ENCODE data around the gene KCNG2. TPM values are rescaled to one million over a fixed set of nuclear protein-coding genes. Genes with fewer than 3 reads are reported as not detected.

Gene KCNG2
- total RNA-seq, 1 experiment from 2014 or later, result 0.14 TPM

GRCh38 chr18:79947054-79947755 is 149.5 kb downstream of the KCNG2 start:
- no peak for DNase-seq
- Histone ChIP-seq H3K27me3 (ENCODE audit: control insufficient read depth, insufficient read depth, low read length) (peaks cover 14% of the 10 kb centered on the region), H3K36me3 (replicated peaks; ENCODE audit: control insufficient read depth, insufficient read depth, low read length) (no peaks in the 10 kb centered on the region), H3K4me3 (ENCODE audit: insufficient read depth, low read depth, low read length) (no peak overlapping the region)

- no peak overlapping the region for H3K4me3 ChIP-seq (ENCODE audit: insufficient read depth, low read depth, low read length)
- DNase-seq, result no peak
- no peaks in the 10 kb centered on the region for H3K36me3 ChIP-seq (replicated peaks; ENCODE audit: control insufficient read depth, insufficient read depth, low read length)
- peaks cover 23% of the 10 kb centered on the region for H3K27me3 ChIP-seq (ENCODE audit: control insufficient read depth, insufficient read depth, low read length)
These were observed 150.3 kb downstream of the KCNG2 start for GRCh38 chr18:79947881-79948610.

DNA sequence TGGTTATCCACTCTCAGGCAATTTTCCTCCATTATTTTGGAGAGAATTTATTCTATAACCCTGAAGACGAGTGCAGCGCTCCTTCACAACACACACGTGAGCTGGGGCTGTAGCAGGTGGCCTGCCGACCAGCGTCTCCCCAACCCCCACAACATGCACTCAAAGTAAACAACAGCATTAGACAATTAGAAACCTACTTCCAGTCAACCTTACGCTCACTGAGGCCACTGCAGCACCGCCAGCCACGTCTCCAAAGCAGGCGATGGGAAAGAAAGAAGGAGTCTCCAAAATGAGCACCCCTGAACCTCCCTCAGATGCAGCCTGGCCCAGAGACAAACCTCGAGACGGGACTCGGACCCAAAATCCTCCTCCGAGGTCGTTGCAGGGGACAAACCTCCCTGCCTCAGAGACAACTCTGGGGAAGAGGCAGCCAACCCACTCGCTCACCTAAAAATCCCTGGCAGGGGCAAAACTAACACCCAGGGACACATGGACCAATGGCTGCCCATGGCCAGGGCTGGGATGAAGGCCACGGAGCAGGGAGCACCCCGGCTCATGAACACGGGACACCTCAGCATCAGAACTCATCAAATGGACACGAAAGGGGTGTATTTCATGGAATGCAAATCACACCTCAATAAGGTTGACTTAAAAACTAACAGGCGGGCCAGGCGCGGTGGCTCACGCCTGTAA is 151.1 kb downstream of the KCNG2 start:
- Histone ChIP-seq H3K27me3 (ENCODE audit: control insufficient read depth, insufficient read depth, low read length) (peaks cover 31% of the 10 kb centered on the region), H3K36me3 (replicated peaks; ENCODE audit: control insufficient read depth, insufficient read depth, low read length) (no peaks in the 10 kb centered on the region), H3K4me3 (ENCODE audit: insufficient read depth, low read depth, low read length) (no peak overlapping the region)
- no peak for DNase-seq

Other genes with a start within 250 kb of the KCNG2 start
- 38.9 and 39.1 TPM in 2 replicates for gene CTDP1, start 118.1 kb upstream of the KCNG2 start, total RNA-seq (2014; rRNA removed; shearing (Covaris generic))
- gene SLC66A2, start 153.7 kb downstream of the KCNG2 start, total RNA-seq (2014; rRNA removed; shearing (Covaris generic)), result 19.6 and 28.6 TPM in 2 replicates
- gene HSBP1L1, start 166.7 kb downstream of the KCNG2 start, total RNA-seq (2014; rRNA removed; shearing (Covaris generic)), result 1.6 and 2.8 TPM in 2 replicates
- gene TXNL4A, start 190.6 kb downstream of the KCNG2 start, total RNA-seq (2014; rRNA removed; shearing (Covaris generic)), result 80.2 and 98.4 TPM in 2 replicates
- gene RBFA, start 236.5 kb downstream of the KCNG2 start, total RNA-seq (2014; rRNA removed; shearing (Covaris generic)), result 37.2 and 45.2 TPM in 2 replicates